T-helper 2 cell (primary cell): ENCODE results near the gene SATB2.

ENCODE experiments used
- DNase-seq, 5 experiments: peaks; one replicate each; pipeline versions ENCODE4 v3.0.0 to v3.0.0-alpha.2; 2012 to 2022

SATB2 gene

DNA sequence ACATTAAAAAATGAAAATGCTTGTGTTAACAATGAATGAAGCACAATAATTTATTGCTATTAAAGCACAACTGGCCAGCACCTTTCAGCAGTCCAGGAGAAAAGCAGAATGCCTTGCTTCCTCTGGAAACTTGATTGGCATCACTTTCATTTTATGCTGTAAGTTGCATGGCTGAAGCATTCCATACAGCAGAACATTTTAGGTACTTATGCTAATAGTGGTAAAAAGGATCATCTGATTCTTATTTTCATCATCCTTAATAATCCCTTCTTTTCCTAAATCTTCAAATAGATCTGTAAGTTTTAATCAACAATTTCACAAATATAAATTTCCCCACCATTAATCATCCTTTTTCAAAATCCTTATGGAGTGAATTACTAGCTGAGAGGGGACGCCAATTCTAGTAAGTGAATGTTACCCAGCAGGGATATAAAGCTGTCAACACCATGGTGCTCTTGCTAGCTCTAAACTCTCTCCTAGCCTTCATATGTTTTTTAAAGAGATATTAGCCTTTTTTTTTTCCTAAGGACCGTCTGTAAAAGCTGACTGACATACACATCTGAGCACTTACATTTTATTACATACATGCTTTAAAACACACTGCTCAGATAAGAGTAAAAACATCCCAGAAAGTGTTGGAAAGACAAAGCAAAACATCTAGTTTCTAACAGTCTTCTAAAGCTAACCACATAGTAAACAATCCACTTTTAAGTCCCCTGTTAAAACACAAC is 5.3 kb downstream of the SATB2 start:
- no peak for DNase-seq

DNA sequence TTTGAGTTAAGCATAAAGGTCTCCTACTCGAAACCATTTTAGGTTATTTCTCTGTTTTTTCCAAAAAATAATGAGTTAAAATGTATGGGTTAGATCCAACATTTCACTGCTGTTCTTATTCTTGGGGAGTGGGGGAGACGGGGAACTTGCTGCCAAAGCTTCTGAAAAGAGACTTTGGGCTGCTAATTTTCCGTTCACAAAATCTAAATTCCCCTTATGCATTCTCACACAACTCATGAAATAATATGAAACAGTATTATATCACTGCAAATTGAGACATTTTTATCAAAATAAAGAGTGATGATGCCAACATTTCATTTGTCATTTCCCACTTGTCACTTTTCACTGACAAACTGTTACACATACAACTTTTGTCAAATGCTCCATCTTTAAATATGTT is 7.8 kb downstream of the SATB2 start:
- no peak for DNase-seq

DNA sequence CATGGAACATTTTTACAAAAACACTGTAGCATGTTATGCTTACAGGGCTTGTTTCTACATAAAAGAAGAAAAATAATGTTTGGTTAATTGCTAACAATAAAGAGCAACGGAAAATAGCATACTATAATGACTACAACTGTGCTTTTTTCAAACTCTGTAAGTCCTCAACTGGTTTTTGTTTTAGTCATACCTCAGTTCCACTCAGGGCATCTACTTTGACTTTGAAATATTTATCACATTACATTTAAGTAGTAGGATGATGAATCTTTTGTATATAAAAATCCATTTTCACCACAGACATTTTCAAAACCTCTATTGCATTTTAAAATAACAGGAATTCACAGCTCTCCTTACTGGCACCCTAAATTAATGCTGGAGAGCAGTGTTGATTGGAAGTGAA is 8.3 kb downstream of the SATB2 start:
- DNase-seq, result no peak

DNA sequence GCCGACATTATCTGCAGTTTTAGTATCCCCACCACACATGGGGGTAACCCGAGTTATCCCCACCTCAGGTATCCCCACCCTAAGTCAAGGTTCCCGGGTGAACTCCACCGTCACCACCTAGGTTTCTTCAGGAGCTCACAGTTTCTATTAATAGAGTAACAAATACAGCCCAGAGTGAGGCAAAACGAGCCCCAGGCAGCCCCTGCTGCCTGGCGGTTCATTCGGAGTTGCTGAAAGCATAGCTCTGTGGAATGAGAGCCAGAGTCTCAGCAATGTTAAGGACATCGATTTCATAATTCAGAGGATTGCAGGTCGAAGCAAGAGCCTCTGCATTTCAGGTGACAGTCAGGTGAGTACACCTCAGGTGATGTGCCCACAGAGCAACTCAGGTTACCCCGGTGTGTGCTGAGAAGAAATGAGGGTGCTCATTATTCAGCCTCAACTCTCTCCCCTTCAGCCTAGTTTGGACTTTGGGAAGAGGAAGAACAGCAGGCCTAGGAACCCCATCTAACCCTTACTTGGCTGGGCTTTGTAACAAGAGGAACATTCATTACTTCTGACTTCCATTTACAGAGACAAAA is 10.7 kb downstream of the SATB2 start:
- DNase-seq, result no peak

DNA sequence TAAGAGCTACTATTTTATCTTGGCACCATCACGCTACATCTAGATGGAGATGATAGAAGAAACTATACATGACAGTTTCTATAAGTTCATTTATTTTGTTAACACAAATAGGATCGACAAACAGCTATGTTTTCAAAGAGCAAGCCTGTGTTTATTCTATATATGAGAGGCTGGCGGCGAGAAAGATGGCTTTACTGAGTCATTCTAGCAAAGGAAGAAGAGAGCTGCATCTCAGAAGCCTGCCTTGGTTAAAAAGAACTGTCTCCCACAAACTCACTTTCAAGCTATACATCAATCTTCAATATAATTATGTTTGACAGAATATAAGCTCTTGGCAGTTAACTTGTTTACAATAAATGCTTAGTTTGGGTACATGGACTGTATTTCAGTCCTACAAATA is 13.0 kb downstream of the SATB2 start:
- no peak for DNase-seq

DNA sequence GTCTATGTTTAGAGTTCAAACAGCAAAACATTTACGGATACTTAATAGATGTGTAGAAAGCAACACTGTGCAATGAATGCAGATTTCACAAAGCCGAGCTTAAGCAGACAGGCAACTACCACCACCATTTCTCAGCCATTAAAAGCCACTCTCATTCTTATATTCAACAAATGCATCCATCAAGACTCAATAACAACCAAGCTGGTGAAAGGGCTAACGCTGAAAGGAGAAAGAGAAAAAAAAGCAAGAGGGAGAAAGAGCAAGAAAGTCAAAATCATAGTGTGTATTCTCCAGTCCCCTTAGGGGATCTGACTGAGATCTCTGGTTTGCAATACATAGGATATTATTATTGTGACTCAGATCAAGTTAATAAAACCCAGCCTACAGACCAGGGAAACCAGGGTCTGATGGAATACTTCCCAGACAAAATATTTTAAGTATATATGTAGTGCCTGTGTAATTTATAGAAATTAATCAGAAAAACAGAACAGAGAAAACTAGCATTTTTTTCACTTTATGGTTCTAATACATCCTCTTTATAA is 14.1 kb downstream of the SATB2 start:
- DNase-seq, result no peak

DNA sequence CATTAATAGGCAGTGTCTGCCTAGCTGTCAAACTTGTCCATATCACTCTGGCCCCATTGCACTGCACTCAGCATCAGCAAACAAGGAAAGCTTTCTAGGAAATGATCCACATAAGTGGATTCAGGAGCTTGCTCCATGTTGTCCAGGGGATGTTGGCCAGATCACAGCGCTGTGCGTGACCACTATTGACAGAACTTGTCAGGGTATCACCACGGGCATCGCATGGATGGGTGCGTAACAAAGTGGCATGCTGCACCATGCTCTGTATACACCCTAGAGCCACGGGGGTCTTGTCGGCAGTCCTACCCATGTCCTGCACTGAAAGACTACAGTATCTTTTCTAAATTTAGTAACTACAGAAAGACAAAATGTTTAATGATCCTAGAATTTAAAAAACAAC is 15.6 kb downstream of the SATB2 start:
- no peak for DNase-seq

DNA sequence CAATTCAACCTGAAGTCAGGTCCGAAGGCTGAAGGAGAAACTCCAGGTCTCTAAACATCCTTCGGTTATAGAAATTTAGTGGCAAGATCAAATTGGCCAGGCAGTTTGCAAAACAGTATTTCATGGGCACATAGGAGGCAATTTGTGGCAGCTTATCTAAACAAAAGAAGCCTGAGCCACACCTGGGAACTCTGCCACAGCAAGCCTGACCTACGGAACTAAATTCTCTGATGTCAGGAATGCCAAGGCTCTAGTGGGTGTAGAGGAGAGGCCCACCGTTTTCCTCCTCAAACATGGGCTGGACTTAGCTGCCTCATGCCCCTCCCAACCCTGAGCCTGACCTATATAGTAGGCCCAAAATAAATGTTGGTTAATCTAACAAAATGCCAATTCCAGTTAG is 16.0 kb downstream of the SATB2 start:
- no peak for DNase-seq

DNA sequence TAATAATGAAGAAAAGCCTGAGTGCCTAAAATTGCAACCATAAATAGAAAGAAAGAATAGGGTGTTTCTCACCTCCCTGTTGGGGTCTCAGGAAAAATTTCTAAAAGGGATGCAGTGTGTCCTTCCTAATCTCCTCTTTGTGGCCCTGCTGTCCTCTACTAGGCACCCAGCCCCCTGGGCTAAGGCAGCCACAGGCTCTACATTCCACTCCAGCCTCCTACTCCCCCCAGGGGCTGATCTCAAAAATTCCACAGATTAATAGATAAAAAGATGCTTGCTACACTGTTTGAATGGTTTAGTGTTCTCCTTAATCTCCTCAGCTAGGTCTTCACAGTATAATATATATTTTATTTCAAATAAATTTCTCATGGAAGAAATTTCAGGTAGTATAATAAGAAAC is 17.6 kb downstream of the SATB2 start:
- no peak for DNase-seq

DNA sequence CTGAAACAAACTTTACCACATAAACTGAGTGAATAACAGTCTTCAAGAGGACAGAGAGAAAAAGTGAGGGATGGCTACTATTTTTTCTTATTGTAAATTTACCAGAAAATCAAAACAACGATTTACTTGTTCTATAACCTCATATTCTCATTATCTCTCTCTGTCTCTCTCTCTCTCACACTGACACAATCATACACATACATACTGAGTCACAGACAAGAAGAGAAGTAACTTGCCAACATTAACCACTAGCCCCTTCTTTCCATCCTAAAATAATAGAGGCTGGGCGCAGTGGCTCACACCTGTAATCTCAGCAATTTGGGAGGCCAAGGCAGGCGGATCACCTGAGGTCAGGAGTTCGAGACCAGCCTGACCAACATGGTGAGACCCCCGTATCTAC is 18.2 kb downstream of the SATB2 start:
- no peak for DNase-seq

DNA sequence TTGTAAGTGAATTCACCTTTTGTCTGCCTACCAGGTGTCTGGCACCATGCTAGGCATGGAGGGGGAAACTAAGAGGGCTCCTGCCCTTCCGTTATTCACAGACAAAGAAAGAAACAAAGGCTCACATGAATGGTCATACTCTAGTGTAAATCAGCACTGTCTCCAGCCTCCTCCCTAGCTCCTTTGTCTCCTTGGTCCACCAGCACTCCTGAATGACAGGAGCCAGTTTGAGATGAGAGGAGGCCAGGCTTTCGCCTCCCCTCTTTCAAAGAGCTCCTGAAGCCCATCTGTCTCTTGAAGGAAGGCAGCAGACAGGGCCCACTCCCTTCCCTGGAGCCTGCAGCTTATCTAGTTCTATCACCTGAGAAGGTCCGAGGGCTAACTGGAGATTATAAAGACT is 18.7 kb downstream of the SATB2 start:
- DNase-seq, result no peak

DNA sequence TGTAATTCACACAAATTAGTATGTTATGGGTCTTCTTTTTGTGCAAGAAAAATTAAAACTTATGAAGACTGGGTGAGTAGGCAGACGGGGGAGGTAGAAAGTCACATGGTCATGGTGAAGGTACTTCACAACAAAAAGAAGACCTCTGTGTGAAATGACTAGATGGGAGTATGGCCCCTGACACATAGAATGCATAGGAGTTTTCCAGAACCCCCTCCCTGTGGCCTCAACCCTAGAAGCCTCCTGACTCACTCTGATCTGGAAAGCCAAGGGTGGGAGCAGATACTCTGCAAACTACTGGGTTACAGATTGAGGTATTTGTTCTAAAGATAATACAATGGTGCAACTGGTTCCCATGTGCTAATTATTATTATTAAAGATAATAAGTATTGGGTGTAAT is 23.2 kb downstream of the SATB2 start:
- DNase-seq, result no peak

DNA sequence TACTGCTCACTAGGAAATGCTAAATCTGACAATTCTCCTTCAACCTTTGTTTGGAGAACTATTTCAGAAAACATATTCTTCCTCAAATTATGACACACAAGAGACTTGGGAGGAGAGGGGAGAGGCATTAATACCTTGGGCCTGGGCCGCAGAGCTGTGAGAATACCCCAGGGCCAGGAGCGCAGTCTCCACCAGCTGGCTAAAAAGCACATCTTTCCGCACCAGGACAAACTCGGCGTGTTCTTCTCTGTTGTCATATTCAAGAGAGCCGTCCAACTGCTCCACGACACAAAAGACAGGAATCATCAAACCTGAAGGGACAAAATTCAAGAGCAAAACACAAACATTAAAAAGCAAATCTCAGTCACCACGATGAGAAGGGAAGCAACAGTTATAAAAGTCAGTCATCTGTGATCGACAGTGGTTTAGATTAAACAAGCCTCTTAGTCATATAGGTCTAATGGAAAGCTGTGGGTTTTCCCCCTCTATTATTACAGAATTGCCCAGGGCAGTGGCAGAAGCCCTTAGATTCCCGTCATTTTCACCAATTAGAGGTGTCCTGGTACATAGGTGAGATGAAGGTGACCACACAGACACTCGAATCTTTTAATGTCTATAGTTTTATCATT is 24.4 kb downstream of the SATB2 start:
- no peak for DNase-seq

DNA sequence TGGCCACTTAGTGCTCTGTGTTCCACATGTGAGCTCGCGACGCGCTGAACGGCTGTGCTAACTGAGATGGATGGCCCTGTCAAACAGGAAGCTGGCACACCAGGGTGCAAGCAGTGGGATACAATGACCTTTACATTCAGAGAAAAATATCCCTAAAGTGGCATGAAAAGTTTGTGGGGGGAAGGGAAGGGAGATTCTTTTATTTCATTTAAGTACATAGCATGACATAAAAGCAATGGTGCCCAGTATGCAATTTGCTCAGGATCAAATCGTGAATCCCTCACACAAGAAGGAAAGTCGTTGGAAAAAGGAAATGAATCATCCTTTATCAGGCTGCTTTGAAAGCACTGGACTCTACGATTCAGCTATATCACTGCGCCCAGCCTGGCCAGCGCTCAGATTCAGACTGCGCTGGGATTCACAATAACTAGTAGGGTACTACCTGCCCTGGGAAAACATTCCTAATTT is 26.0 kb downstream of the SATB2 start:
- no peak for DNase-seq

DNA sequence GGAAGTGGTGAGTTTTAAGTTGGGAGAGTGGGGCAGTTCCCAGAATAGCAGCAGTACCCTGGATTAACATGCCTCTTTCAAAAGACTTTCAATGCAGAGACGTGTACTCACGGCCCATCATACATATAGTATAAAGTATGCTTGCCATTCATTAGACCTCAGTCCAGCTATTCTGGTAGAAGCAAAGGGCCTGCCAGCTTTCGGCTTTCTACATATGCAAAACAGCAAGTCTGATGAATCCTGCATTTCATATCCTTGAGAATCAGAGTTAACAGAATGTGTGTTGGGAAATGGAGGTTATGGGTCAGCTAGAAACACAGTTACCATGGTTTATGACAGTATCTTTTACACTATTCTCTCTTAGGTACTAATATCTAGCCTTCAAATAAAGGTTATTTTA is 27.5 kb downstream of the SATB2 start:
- DNase-seq, result no peak

DNA sequence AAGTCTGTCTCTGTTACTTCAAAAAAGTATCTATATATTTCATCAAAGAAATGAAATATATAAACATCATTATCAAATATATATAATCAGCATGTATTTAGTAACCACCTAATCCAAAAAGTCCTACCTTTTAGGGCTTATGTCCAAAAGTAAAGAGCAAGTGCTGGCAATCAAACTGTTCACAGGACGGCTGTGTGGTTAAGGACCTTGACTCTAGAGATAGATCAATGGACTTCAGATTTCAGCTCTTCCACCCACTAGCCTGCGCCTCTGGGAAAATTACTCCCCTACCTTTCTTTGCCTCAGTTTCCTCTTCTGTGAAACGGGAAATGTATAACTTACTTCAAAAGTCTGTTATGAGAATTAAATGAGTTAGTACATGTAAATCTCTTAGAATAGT is 29.4 kb downstream of the SATB2 start:
- DNase-seq, result no peak

DNA sequence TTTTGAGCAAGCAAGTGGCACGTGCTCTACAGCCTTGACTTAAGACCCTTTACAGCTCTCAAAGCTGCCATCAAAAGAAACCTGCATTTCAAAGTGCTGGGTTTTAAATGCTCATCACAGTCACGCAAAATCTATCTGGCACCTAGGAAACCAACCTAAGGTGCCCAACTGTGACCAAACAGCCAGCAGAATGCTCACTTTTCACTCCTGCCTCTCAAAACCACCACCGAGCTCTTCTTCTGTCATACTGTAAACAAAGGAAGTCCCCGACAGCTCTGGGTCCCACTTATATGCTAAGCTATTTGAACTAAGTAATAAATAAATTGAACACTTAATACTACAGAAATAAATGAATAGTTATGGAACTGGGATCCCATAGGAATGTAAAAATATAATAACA is 33.6 kb downstream of the SATB2 start:
- no peak for DNase-seq

DNA sequence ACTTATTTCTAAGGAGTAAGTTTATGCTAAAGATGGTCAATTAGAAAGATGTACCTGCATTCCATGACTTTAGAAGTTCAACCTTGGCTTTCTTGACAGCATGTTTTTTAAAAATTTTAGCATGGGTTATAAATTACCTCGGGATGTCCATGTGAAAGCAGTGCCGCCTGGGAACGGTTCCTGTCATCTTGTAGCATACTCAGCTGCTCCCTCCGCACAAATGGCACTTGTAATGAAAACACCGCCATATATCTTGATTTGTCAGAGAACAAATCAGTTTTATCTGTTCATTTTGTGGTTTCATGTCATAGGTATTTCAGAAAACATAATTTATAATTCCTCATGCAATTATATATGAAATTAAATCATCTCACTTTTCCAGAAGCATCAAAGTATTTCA is 38.3 kb downstream of the SATB2 start:
- no peak for DNase-seq

DNA sequence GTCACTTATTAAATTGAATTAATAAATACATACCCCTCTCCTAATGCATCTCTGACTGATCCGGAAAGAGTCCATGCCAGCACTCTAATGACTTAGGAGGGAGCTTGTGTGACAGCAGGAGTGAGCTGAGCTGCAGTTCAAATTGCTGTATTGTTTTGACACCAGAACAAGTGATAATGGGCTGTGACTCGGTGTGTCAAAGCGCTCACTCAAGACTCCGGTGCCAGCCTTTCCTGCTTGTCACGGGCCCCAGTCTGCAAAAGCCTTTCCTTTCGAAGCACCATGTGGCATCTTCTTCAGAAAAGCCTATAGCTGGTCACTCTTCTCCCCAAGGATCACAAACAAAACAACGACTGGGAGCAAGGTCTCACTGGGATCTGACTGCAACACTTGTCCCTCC is 43.3 kb downstream of the SATB2 start:
- no peak for DNase-seq

DNA sequence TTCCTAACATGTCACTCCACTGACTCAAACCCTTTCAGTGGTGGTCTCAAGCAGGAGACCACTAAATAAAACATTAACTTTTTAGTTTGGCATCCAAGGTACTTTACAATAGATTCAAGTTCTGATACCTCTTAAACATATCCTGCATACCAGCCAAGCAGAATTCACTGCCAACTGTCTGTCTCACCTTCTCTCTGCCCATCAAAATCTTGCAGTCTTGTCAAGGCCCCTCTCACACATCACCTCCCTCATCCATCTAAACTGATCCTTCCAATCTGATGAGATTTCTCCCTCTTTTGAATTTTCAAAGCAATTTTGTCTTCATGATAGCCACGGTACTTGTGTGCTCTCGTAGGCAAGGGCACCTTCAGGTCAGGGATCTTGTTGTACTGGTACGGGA is 43.7 kb downstream of the SATB2 start:
- no peak for DNase-seq

DNA sequence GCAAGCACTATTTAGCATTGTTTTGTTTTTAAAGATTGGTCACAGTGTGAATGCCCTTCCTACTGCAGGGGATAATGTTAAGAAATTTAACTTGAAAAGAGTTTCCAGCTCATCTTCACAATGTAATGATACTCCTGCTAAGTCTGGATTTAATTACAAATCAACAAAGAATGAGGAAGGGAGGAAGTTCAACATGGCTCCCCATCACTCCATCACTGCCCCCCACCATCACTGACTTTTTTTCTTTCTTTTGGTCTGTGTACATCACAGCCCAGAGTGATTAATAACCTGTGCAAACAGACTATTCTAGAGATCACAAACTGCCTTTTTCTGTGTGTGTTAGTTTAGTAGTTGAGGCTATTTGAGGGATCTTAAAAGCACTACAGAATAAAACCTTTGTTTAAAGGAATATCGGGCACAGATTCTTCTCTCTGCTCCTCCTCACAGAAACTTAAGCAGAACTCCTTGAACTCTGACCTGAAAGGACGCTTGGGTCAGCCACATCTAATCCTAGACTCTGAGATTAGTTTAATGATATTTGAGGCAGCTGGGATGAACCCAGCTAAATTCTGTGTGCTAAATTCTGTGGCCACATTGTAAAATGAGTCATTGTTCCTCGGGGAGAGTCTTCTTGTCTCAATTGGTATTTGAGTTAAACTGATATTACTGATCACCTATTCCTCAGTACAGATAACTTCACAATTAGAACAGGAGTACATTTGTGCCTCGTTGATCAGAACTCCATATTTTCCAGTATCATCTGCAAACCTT is 47.8 kb downstream of the SATB2 start:
- no peak for DNase-seq

DNA sequence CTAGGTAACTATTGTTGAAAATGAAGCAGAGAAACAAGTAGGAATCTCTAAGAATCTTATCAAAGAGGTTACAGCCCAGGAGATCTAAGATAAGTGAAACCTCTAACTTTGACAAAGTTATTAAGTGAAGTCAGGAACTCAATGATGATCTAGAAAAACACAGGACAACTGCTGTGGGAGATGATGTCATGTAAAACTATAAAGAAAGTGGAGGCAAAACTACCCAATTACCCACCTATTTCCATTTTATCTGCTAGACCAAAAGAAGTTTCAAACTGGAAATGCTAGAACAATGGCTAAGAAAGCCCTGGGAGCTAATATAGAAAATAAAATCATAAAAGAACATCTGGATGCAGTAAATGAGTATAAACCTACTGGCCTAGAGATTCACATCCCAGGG is 50.3 kb downstream of the SATB2 start:
- no peak for DNase-seq

DNA sequence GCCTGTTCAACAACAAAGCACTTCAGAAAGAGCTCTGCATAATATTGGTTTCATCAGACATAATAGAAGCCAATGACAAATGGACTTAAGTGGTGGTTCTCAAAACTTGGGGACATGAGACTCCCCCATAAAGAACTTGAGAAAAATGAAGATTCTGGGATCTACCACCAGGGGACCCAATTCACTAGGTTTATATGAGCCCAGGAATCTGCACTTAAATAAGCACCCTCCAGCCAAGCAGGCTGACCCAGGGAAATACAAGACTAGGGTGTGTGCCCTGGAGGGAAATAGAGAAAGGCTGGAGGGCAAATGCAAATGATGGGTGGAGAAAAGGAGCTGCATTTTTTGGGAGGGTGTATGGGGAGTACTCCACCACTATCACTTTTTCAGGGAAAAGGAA is 52.5 kb downstream of the SATB2 start:
- DNase-seq, result no peak
